K562 (cell line): Measurements from ENCODE around the gene AHNAK. TPM values are rescaled to one million over a fixed set of nuclear protein-coding genes. Genes with fewer than 3 reads are reported as not detected.

Experiments
- BRD9 ChIP-seq: fragments of 450-650 bp; IDR thresholded peaks from 2 replicates; pipeline ENCODE4 v1.6.1; 2018; ENCODE audit warnings: low read depth; ENCODE audit not compliant: partially characterized antibody
- CREM ChIP-seq: IDR thresholded peaks from 2 replicates; pipeline ENCODE4 v1.6.1; 2014; ENCODE audit warnings: antibody characterized with exemption, low read depth
- DPF2 ChIP-seq: fragments of 450-650 bp; IDR thresholded peaks from 2 replicates; pipeline ENCODE4 v1.6.1; 2016
- FOXJ2 ChIP-seq: fragments of 200-800 bp; sonication (Bioruptor generic); IDR thresholded peaks from 2 replicates; pipeline ENCODE4 v1.6.1; 2016; ENCODE audit warnings: missing genetic modification characterization, missing compliant biosample characterization
- HDAC2 ChIP-seq: fragments of 450-650 bp; IDR thresholded peaks from 2 replicates; pipeline ENCODE4 v1.6.1; 2016; ENCODE audit warnings: mild to moderate bottlenecking
- KHSRP ChIP-seq: fragments of 450-650 bp; IDR thresholded peaks from 2 replicates; pipeline ENCODE4 v1.6.1; 2017
- MBD2 ChIP-seq: sonication (generic); IDR thresholded peaks from 2 replicates; pipeline ENCODE4 v1.6.1; 2016; ENCODE audit warnings: low read depth, borderline replicate concordance
- MYC ChIP-seq, 2 experiments: fragments of 250-450 bp in 1 of 2; sonication (Bioruptor Pico) in 1 of 2; IDR thresholded peaks; 2 replicates each; pipeline versions ENCODE4 v1.5.1 to v1.6.1; 2012 to 2021; ENCODE audit warnings: low read depth in 2 of 2, borderline replicate concordance in 1 of 2, improper control_type of control experiment in 1 of 2, low read length in 1 of 2, mild to moderate bottlenecking in 1 of 2, moderate library complexity in 1 of 2
- PTTG1 ChIP-seq: fragments of 450-650 bp; IDR thresholded peaks from 2 replicates; pipeline ENCODE4 v1.6.1; 2016; ENCODE audit warnings: low read depth, mild to moderate bottlenecking, missing genetic modification characterization, missing compliant biosample characterization
- RB1 ChIP-seq: fragments of 450-650 bp; IDR thresholded peaks from 2 replicates; pipeline ENCODE4 v1.6.1; 2017; ENCODE audit warnings: low read depth, mild to moderate bottlenecking
- SMARCB1 ChIP-seq: IDR thresholded peaks from 2 replicates; pipeline ENCODE4 v1.6.1; 2011; ENCODE audit warnings: improper control_type of control experiment, low read depth; ENCODE audit not compliant: insufficient read length
- SPI1 ChIP-seq: IDR thresholded peaks from 2 replicates; pipeline ENCODE4 v1.6.1; 2011; ENCODE audit warnings: low read depth, low read length, control low read depth, borderline replicate concordance
- TBP ChIP-seq: optimal IDR thresholded peaks from 2 replicates; pipeline ENCODE3; 2011; ENCODE audit warnings: low read depth, low read length, improper control_type of control experiment
- TCF7 ChIP-seq: sonication (generic); IDR thresholded peaks from 2 replicates; pipeline ENCODE4 v1.6.1; 2016; ENCODE audit warnings: antibody characterized with exemption, borderline replicate concordance
- XRCC5 ChIP-seq: fragments of 200-400 bp; formaldehyde crosslinking; IDR thresholded peaks from 2 replicates; pipeline ENCODE4 v1.6.1; 2017; ENCODE audit warnings: low read depth, mild to moderate bottlenecking, low read length
- ZFP30 ChIP-seq: fragments of 250-450 bp; sonication (Bioruptor Pico); IDR thresholded peaks from 2 replicates; pipeline ENCODE4 v1.8.0; 2022; ENCODE audit warnings: moderate library complexity, mild to moderate bottlenecking, inconsistent platforms, borderline replicate concordance
- ZNF311 ChIP-seq: fragments of 250-450 bp; sonication (Bioruptor Pico); IDR thresholded peaks from 2 replicates; pipeline ENCODE4 v1.4.0; 2020; ENCODE audit warnings: mild to moderate bottlenecking, moderate library complexity
- polyA plus RNA-seq, 8 experiments: library from polyadenylated mRNA; depleted of rRNA in 4 of 8; stranded (reverse) in 5 of 8; unstranded in 3 of 8; fragments of >200 nt; fragmentation: Nextera tagmentation in 2 of 8; fragmentation: Illumina TruSeq in 1 of 8; extraction: Ambion mirVana in 2 of 8; extraction: Trizol in 1 of 8; gene quantifications; 2 replicates each; pipeline versions ENCODE4 v1.2.1 to v1.2.3, GENCODE V29; 2011 to 2014; ENCODE audit warnings: inconsistent platforms in 1 of 8, missing spikeins in 1 of 8
- total RNA-seq, 7 experiments: library from RNA; depleted of rRNA in 6 of 7; stranded (reverse); fragments of >200 nt in 6 of 7; fragmentation: Illumina TruSeq in 2 of 7; extraction: Trizol in 2 of 7; gene quantifications; 2 replicates each; pipeline versions ENCODE4 v1.2.1 to v1.2.3, GENCODE V29; 2011 to 2021; ENCODE audit warnings: low replicate concordance in 1 of 7
- TF ChIP-seq, protein P1 (sequence below): fragments of 450-650 bp; IDR thresholded peaks from 2 replicates; pipeline ENCODE4 v1.6.1; 2018; ENCODE audit not compliant: partially characterized antibody
- TF ChIP-seq, protein P2 (sequence below): fragments of 450-650 bp; formaldehyde crosslinking; IDR thresholded peaks from 2 replicates; pipeline ENCODE4 v1.4.0; 2020; ENCODE audit warnings: mild to moderate bottlenecking, moderate library complexity

AHNAK gene
- total and polyA plus RNA-seq, 9 of the 15 experiments (the other 6 are each of a cell fraction or from before 2014, with no cell fraction given), result 1.5 to 89.7 (median 45.0) TPM

DNA sequence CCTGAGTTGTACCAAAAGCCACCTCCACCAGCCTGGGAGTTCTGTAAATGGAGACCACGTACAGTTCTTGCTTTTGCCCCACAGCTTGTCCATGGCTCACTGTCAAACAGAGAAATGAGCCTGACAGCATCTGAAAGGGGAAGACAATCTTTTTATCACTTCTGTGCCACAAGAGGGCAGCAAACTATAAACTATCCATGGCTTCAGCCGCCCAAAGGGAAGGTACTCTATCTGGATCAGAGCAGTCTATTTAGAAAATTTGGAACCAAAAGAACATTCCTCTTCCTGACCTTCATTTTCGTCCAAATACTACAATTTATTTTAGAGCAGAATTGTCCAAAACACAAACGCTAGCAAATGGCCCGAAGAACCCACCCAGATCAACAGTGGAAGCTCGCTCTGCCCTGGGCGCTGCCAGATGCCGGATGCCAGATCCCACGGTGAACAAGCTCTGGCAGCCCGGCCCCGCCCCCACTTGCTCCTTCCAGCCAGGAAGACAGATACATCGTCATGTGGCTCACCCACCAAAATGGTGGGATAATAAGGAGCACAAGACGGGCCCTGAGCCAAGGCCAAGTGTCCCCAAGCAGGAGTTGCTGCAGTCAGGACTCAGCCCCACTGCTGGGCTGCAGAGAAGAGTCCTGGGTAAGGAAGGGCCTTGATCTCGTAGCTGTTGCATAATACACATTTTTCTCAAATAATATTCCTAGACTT, 151.6 kb downstream of the AHNAK start (continued):
- TF ChIP-seq, protein P1, sequence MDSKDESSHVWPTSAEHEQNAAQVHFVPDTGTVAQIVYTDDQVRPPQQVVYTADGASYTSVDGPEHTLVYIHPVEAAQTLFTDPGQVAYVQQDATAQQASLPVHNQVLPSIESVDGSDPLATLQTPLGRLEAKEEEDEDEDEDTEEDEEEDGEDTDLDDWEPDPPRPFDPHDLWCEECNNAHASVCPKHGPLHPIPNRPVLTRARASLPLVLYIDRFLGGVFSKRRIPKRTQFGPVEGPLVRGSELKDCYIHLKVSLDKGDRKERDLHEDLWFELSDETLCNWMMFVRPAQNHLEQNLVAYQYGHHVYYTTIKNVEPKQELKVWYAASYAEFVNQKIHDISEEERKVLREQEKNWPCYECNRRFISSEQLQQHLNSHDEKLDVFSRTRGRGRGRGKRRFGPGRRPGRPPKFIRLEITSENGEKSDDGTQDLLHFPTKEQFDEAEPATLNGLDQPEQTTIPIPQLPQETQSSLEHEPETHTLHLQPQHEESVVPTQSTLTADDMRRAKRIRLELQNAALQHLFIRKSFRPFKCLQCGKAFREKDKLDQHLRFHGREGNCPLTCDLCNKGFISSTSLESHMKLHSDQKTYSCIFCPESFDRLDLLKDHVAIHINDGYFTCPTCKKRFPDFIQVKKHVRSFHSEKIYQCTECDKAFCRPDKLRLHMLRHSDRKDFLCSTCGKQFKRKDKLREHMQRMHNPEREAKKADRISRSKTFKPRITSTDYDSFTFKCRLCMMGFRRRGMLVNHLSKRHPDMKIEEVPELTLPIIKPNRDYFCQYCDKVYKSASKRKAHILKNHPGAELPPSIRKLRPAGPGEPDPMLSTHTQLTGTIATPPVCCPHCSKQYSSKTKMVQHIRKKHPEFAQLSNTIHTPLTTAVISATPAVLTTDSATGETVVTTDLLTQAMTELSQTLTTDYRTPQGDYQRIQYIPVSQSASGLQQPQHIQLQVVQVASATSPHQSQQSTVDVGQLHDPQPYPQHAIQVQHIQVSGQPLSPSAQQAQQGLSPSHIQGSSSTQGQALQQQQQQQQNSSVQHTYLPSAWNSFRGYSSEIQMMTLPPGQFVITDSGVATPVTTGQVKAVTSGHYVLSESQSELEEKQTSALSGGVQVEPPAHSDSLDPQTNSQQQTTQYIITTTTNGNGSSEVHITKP, result peak; percentile 45
- peak; percentile 37; the same call in 1 of the 2 replicates for TF ChIP-seq DPF2
- TF ChIP-seq XRCC5, result no peak
- 0 out of 2 replicates have a peak, but pooled peaks have one; percentile 10 for TF ChIP-seq CREM
- peak; percentile 83 for TF ChIP-seq BRD9
- TF ChIP-seq RB1, result peak; percentile 53; the same call in 1 of the 2 replicates
- 0 out of 2 replicates have a peak, but pooled peaks have one; percentile 39 for TF ChIP-seq FOXJ2 (tag)
- TF ChIP-seq, protein P2, sequence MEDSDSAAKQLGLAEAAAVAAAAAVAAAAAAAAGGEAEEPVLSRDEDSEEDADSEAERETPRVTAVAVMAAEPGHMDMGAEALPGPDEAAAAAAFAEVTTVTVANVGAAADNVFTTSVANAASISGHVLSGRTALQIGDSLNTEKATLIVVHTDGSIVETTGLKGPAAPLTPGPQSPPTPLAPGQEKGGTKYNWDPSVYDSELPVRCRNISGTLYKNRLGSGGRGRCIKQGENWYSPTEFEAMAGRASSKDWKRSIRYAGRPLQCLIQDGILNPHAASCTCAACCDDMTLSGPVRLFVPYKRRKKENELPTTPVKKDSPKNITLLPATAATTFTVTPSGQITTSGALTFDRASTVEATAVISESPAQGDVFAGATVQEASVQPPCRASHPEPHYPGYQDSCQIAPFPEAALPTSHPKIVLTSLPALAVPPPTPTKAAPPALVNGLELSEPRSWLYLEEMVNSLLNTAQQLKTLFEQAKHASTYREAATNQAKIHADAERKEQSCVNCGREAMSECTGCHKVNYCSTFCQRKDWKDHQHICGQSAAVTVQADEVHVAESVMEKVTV (CRISPR knock-in tag), result peak; percentile 79
- TF ChIP-seq SPI1, result peak; percentile 69; the same call in 1 of the 2 replicates
- no peak for TF ChIP-seq ZFP30 (CRISPR knock-in tag)
- peak; percentile 17; the same call in 1 of the 2 replicates for TF ChIP-seq HDAC2
- no peak for TF ChIP-seq SMARCB1
- 0 out of 2 replicates have a peak, but pooled peaks have one; percentile 10 for TF ChIP-seq MYC (IDR thresholded peaks at IDR 0.05; ENCODE audit: low read depth, low read length)
- no peak for TF ChIP-seq MYC (CRISPR knock-in tag; IDR thresholded peaks at IDR 0.05; ENCODE audit: borderline replicate concordance, low read depth)
- no peak for TF ChIP-seq MBD2
- no peak for TF ChIP-seq ZNF311
- TF ChIP-seq KHSRP, result no peak
- TF ChIP-seq PTTG1 (tag), result no peak
- peak; percentile 30 for TF ChIP-seq TBP
- no peak for TF ChIP-seq TCF7
